HepG2 (cell line): ENCODE data around the gene ZBTB7C. TPM values are rescaled to one million over a fixed set of nuclear protein-coding genes. Genes with fewer than 3 reads are reported as not detected.

Experiments
- ATAC-seq: fragments of 200-7000 bp; cut with Tn5 transposase; 3 replicates; pipeline ENCODE4 v1.9.1; 2020; ENCODE audit warnings: mild to moderate bottlenecking, moderate library complexity
- BruUV-seq: library from RNA; stranded (reverse); fragments of 400-500 nt; replicated peaks from 2 replicates; lab custom pipeline; 2021; lab: Mats Ljungman, UMichigan
- CTCF ChIA-PET: fragments of 300-600 bp; formaldehyde crosslinking; extraction: SDS; loops from one replicate; lab custom pipeline; 2021; ENCODE audit warnings: low total read pairs, inconsistent platforms, low intra/inter-chr PET ratio; lab: Yijun Ruan, JAX
- POLR2A ChIA-PET: fragments of 350-600 bp; sonication (Branson Sonifier 250); formaldehyde crosslinking; loops from one replicate; lab custom pipeline; 2020; ENCODE audit warnings: antibody characterized with exemption, inconsistent platforms; lab: Yijun Ruan, JAX
- DNase-seq: peaks from one replicate; pipeline ENCODE4 v3.0.0-alpha.2; 2015; ENCODE audit warnings: low spot score
- FAIRE-seq: peaks from 3 replicates; lab custom pipeline; 2011; peaks lifted over from hg19 to GRCh38; lab: Jason Lieb, UNC
- H2AFZ ChIP-seq: one replicate; pipeline ENCODE4 v1.6.1; 2011; ENCODE audit warnings: low read length, inconsistent platforms
- H3K27ac ChIP-seq: fragments of 300-600 bp; 3 replicates; pipeline ENCODE4 v1.8.0; 2011; ENCODE audit warnings: mixed run types, mild to moderate bottlenecking, mixed read lengths, low read length, inconsistent platforms; ENCODE audit not compliant: insufficient read depth; ENCODE audit errors: extremely low read length
- H3K27me3 ChIP-seq, 2 experiments: fragments of 200-600 bp in 1 of 2; 2 replicates in 1 of 2; 3 replicates in 1 of 2; pipeline versions ENCODE4 v1.6.0 to v1.8.0; 2011; ENCODE audit warnings: low read length in 2 of 2, mild to moderate bottlenecking in 2 of 2, moderate library complexity in 2 of 2, inconsistent platforms in 1 of 2; ENCODE audit not compliant: insufficient read depth in 2 of 2, control insufficient read depth in 1 of 2
- H3K36me3 ChIP-seq, 2 experiments: fragments of 200-600 bp in 1 of 2; replicated peaks in 1 of 2; 2 replicates in 1 of 2; 3 replicates in 1 of 2; pipeline versions ENCODE4 v1.5.1 to v1.8.0; 2011; ENCODE audit warnings: low read length in 2 of 2, inconsistent platforms in 1 of 2; ENCODE audit not compliant: insufficient read depth in 2 of 2, control insufficient read depth in 1 of 2
- H3K4me1 ChIP-seq: 2 replicates; pipeline ENCODE4 v1.5.1; 2012; ENCODE audit warnings: low read length, inconsistent platforms; ENCODE audit not compliant: insufficient read depth
- H3K4me2 ChIP-seq: 2 replicates; pipeline ENCODE4 v1.6.0; 2011; ENCODE audit warnings: low read depth, low read length, inconsistent platforms
- H3K4me3 ChIP-seq, 3 experiments: fragments of 200-600 bp in 1 of 3; sonication (generic), shearing (Covaris generic) in 1 of 3; replicated peaks in 1 of 3; 2 replicates each; pipeline ENCODE4 v1.5.1; 2011 to 2016; ENCODE audit warnings: low read length in 3 of 3, inconsistent platforms in 2 of 3, low read depth in 2 of 3, mild to moderate bottlenecking in 2 of 3, control low read depth in 1 of 3, mixed read lengths in 1 of 3; ENCODE audit not compliant: insufficient read depth in 1 of 3
- H3K79me2 ChIP-seq: one replicate; pipeline ENCODE4 v1.6.1; 2011; ENCODE audit warnings: low read length, inconsistent platforms; ENCODE audit not compliant: insufficient read depth
- H3K9ac ChIP-seq: 2 replicates; pipeline ENCODE4 v1.6.0; 2011; ENCODE audit warnings: mild to moderate bottlenecking, low read depth, low read length, inconsistent platforms; ENCODE audit not compliant: insufficient read depth
- H3K9me3 ChIP-seq: 2 replicates; pipeline ENCODE4 v1.5.1; 2012; ENCODE audit warnings: mild to moderate bottlenecking, low read length
- H4K20me1 ChIP-seq: 2 replicates; pipeline ENCODE4 v1.6.0; 2011; ENCODE audit warnings: inconsistent platforms, mild to moderate bottlenecking, low read length, moderate library complexity; ENCODE audit not compliant: insufficient read depth
- SIN3B ChIP-seq: fragments of 150-350 bp; IDR thresholded peaks from 2 replicates; pipeline ENCODE4 v1.6.1; 2014; ENCODE audit warnings: low read length
- XRCC5 ChIP-seq: fragments of 200-400 bp; formaldehyde crosslinking; optimal IDR thresholded peaks from 2 replicates; pipeline ENCODE3; 2017; ENCODE audit warnings: mild to moderate bottlenecking, low read length
- ZBTB49 ChIP-seq: sonication (generic); formaldehyde crosslinking; IDR thresholded peaks from 2 replicates; pipeline ENCODE4 v1.4.0; 2020; ENCODE audit warnings: missing genetic modification reagents, borderline replicate concordance
- ZNF329 ChIP-seq: sonication (generic); formaldehyde crosslinking; IDR thresholded peaks from 2 replicates; pipeline ENCODE4 v1.9.0; 2021; ENCODE audit warnings: low read depth, mild to moderate bottlenecking, missing genetic modification reagents
- ZNF34 ChIP-seq: sonication (generic); formaldehyde crosslinking; IDR thresholded peaks from 2 replicates; pipeline ENCODE4 v1.4.0; 2020; ENCODE audit warnings: mild to moderate bottlenecking, missing genetic modification reagents, borderline replicate concordance
- ZNF629 ChIP-seq: sonication (generic); formaldehyde crosslinking; conservative IDR thresholded peaks from 2 replicates; pipeline ENCODE4 v1.5.0; 2020; ENCODE audit warnings: missing genetic modification reagents
- ZNF83 ChIP-seq: sonication (generic); formaldehyde crosslinking; IDR thresholded peaks from 2 replicates; pipeline ENCODE4 v1.4.0; 2020; ENCODE audit warnings: missing genetic modification reagents, mild to moderate bottlenecking, borderline replicate concordance
- WGBS: methylation state at CpG from one replicate; pipeline ENCODE4 v1.1.6; 2017; ENCODE audit warnings: low lambda C conversion rate; 5-methylcytosine and 5-hydroxymethylcytosine counted together
- in situ Hi-C: cut with HindIII; loops from 2 replicates; pipeline ENCODE4 v1.10.0; 2017; ENCODE audit warnings: low pct_unique_long_range_greater_than_20kb; ENCODE audit not compliant: extremely low pct_ligation_motif_present
- intact Hi-C: fragments of 100-400 bp; cut with micrococcal nuclease; formaldehyde crosslinking; loops from one replicate; pipeline ENCODE4 v1.10.0; 2022; ENCODE audit not compliant: unreplicated experiment
- polyA plus RNA-seq, 8 experiments: library from polyadenylated mRNA; depleted of rRNA in 3 of 8; stranded (reverse) in 7 of 8; unstranded in 1 of 8; fragments of >200 nt; fragmentation: Illumina TruSeq in 4 of 8; extraction: Trizol in 4 of 8; gene quantifications; 2 replicates each; pipeline versions ENCODE4 v1.2.1 to v1.2.3, GENCODE V29; 2011 to 2016; ENCODE audit warnings: low read depth in 4 of 8, missing spikeins in 1 of 8, mixed read lengths in 1 of 8; ENCODE audit not compliant: insufficient read depth in 1 of 8
- total RNA-seq, 5 experiments: library from RNA; depleted of rRNA; stranded (reverse); fragments of >200 nt; fragmentation: Illumina TruSeq; extraction: Trizol; gene quantifications; 2 replicates each; pipeline ENCODE4 v1.2.3, GENCODE V29; 2016; ENCODE audit warnings: low read depth in 1 of 5
- TF ChIP-seq, protein P1 (sequence below): sonication (generic); formaldehyde crosslinking; IDR thresholded peaks from 2 replicates; pipeline ENCODE4 v1.4.0; 2020; ENCODE audit warnings: missing genetic modification reagents, borderline replicate concordance
- TF ChIP-seq, protein P2 (sequence below): sonication (generic); formaldehyde crosslinking; IDR thresholded peaks from 2 replicates; pipeline ENCODE4 v1.5.0; 2020; ENCODE audit warnings: mild to moderate bottlenecking, missing genetic modification reagents
- TF ChIP-seq, protein P3 (sequence below): sonication (generic); formaldehyde crosslinking; conservative IDR thresholded peaks from 2 replicates; pipeline ENCODE4 v1.8.1; 2023; ENCODE audit warnings: missing genetic modification reagents

Gene ZBTB7C
- total and polyA plus RNA-seq, 2 of the 13 experiments (the other 11 are each of a cell fraction or from before 2014, with no cell fraction given), result 0.01 to 0.04 TPM

GRCh38 chr18:48385596-48385995, 23.6 kb downstream of the ZBTB7C start (continued):
- TF ChIP-seq, protein P1, sequence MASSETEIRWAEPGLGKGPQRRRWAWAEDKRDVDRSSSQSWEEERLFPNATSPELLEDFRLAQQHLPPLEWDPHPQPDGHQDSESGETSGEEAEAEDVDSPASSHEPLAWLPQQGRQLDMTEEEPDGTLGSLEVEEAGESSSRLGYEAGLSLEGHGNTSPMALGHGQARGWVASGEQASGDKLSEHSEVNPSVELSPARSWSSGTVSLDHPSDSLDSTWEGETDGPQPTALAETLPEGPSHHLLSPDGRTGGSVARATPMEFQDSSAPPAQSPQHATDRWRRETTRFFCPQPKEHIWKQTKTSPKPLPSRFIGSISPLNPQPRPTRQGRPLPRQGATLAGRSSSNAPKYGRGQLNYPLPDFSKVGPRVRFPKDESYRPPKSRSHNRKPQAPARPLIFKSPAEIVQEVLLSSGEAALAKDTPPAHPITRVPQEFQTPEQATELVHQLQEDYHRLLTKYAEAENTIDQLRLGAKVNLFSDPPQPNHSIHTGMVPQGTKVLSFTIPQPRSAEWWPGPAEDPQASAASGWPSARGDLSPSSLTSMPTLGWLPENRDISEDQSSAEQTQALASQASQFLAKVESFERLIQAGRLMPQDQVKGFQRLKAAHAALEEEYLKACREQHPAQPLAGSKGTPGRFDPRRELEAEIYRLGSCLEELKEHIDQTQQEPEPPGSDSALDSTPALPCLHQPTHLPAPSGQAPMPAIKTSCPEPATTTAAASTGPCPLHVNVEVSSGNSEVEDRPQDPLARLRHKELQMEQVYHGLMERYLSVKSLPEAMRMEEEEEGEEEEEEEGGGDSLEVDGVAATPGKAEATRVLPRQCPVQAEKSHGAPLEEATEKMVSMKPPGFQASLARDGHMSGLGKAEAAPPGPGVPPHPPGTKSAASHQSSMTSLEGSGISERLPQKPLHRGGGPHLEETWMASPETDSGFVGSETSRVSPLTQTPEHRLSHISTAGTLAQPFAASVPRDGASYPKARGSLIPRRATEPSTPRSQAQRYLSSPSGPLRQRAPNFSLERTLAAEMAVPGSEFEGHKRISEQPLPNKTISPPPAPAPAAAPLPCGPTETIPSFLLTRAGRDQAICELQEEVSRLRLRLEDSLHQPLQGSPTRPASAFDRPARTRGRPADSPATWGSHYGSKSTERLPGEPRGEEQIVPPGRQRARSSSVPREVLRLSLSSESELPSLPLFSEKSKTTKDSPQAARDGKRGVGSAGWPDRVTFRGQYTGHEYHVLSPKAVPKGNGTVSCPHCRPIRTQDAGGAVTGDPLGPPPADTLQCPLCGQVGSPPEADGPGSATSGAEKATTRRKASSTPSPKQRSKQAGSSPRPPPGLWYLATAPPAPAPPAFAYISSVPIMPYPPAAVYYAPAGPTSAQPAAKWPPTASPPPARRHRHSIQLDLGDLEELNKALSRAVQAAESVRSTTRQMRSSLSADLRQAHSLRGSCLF (CRISPR knock-in tag), result no peak

DNA sequence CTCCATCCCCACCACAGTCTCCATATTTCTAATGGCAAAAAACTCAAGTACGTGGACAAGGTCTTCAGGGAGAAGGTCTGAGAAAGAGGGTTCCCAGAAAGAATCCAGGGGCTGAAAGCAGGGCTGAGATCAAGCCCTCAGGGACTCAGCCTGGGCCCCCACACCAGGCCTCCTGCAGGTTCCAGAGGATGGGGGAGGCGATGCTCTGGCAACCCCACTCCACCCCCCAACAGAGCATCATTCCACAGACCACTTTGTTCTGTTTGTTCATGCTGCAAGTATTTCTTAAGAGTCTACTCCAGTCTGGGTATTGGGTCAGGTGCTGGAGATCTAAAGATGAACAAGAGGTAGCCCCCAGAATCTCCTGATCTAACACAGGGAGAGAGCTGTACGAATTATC, 32.2 kb downstream of the ZBTB7C start:
- intact Hi-C loops (no loop called here), in situ Hi-C loops (no loop called here)
- POLR2A ChIA-PET, result no interaction called here
- H3K36me3 ChIP-seq, result no peaks in the 10 kb centered on the region
- BruUV-seq, result no TSS peak
- H3K4me1 ChIP-seq, result no peaks in the 10 kb centered on the region
- DNase-seq (no peak), ATAC-seq (no peak), FAIRE-seq (no peak)
- no peak overlapping the region for H3K4me2 ChIP-seq
- no peaks in the 10 kb centered on the region for H3K79me2 ChIP-seq
- 2% methylated on average over 3 of the region's 3 CpGs for WGBS
- H3K27me3 ChIP-seq, result peaks cover 3 to 17% of the 10 kb centered on the region in 2 experiments; a peak in 3 of 5 replicates
- no peak overlapping the region for H3K27ac ChIP-seq
- H3K4me3 ChIP-seq, result no peak overlapping the region
- no peaks in the 10 kb centered on the region for H3K9me3 ChIP-seq
- no peak overlapping the region for H2AFZ ChIP-seq
- CTCF ChIA-PET, result no interaction called here
- no peaks in the 10 kb centered on the region for H4K20me1 ChIP-seq
- no peak overlapping the region for H3K9ac ChIP-seq
- TF ChIP-seq ZNF83 (no peak), ZNF629 (CRISPR knock-in tag) (no peak), ZNF329 (no peak), ZBTB49 (no peak), XRCC5 (no peak), SIN3B (no peak), ZNF34 (no peak)
- TF ChIP-seq, protein P2, sequence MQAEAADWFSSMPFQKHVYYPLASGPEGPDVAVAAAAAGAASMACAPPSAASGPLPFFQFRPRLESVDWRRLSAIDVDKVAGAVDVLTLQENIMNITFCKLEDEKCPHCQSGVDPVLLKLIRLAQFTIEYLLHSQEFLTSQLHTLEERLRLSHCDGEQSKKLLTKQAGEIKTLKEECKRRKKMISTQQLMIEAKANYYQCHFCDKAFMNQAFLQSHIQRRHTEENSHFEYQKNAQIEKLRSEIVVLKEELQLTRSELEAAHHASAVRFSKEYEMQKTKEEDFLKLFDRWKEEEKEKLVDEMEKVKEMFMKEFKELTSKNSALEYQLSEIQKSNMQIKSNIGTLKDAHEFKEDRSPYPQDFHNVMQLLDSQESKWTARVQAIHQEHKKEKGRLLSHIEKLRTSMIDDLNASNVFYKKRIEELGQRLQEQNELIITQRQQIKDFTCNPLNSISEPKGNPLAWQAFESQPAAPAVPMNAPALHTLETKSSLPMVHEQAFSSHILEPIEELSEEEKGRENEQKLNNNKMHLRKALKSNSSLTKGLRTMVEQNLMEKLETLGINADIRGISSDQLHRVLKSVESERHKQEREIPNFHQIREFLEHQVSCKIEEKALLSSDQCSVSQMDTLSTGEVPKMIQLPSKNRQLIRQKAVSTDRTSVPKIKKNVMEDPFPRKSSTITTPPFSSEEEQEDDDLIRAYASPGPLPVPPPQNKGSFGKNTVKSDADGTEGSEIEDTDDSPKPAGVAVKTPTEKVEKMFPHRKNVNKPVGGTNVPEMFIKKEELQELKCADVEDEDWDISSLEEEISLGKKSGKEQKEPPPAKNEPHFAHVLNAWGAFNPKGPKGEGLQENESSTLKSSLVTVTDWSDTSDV (CRISPR knock-in tag), result no peak
- TF ChIP-seq, protein P3, sequence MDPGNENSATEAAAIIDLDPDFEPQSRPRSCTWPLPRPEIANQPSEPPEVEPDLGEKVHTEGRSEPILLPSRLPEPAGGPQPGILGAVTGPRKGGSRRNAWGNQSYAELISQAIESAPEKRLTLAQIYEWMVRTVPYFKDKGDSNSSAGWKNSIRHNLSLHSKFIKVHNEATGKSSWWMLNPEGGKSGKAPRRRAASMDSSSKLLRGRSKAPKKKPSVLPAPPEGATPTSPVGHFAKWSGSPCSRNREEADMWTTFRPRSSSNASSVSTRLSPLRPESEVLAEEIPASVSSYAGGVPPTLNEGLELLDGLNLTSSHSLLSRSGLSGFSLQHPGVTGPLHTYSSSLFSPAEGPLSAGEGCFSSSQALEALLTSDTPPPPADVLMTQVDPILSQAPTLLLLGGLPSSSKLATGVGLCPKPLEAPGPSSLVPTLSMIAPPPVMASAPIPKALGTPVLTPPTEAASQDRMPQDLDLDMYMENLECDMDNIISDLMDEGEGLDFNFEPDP (CRISPR knock-in tag), result no peak
